SKM-1 treated with dmso at 0.1 percent for 144 hours (cell line): ENCODE measurements around the gene CTNNBIP1.
"Not testable (repeated sequence)": the region's sequence is repeated elsewhere in the genome, so short reads cannot be mapped to it uniquely, and the experiment has no call there.

Experiments
- DNase-seq: peaks from one replicate; lab custom pipeline; 2025; ENCODE audit not compliant: unreplicated experiment; lab: John Stamatoyannopoulos, UW

Gene CTNNBIP1, protein sequence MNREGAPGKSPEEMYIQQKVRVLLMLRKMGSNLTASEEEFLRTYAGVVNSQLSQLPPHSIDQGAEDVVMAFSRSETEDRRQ

DNA sequence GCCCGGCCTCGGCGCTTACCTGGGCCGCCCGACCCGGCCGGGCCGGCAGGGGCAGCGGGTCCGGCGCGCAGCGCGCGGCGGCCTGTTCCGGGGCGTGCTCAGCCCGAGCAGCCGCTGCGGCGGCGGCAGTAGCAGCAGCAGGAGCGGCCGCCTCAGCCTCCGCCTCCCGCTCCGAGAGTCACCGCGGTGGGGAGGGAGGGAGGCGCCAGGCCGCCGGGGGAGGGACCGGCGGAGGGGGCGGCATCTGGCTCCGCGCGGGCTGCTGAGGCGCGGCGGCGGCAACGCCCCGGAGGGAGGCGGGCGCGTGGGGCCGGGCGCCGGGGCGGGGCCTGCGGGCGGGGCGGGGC lies at the start of gene CTNNBIP1:
Gene CTNNBIP1, minus strand, starts transcription at position 194 of the 347 bp plus-strand sequence. CDS start 38,205 bp downstream, outside the sequence.
- DNase-seq = peak; percentile 97

DNA sequence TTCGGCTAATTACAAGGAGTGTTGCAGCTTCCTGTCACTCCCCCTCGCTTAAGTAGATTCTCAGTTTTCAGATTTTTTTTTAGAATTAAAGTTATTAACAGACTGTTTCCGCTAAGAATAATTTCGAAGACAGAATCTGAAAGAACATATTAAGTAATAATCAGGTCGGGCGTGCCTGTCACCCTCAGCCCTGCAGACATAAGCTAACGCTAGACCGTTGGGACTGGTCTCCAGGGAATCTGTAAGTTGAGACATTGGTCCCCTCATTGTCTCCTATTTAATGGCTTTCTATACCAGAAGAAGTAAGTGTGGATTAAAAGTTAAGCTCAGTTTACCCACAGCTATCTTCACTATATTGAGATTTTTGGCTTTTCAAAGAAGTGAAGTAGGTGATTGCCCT lies 47.7 kb upstream of the CTNNBIP1 start:
- no peak for DNase-seq

GRCh38 chr1:9946315-9946714 lies 36.2 kb upstream of the CTNNBIP1 start:
- no peak for DNase-seq

DNA sequence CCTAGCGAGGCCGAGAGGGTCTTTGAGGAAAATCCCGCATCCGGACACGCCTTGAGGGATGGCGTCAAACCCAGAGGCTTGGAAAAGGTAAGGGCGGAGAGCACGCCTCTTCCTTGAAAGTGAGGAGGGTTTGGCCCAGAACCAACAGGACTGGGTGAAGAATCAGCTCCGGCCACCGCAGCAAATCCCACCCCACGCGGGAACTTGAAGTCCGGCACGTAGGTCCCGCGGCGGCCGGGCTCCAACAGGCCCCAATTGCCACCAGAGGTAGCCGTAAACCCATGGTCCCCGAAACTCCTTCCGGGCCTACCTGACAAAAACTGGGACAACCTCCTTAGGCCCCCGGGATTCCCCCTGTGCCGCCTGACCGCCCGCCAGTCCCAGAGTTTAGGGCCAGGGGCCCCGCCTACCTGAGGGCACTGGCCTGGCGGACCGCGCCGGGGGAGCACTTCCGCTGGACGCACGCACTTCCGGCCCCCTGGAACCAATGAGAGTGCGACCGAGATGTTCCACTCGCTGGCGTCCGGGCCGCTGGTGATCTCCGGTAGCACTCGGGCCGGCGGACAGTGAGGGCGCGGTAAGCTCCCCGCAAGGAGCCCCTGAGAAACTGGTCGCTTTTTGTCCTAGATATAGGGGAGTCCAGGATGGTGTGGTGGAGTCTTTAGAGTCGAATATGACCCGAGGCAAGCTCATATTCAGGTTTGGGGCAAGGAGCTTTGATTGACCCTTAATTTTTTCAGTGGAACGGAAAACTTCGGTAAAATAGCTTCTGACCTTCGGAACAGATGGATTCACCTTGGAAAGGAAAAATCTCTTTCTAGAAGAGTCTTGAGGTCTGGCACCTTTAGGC lies 33.1 kb upstream of the CTNNBIP1 start, which contains the start of the genes LZIC and NMNAT1:
Gene LZIC, minus strand, starts transcription at position 453 of the 850 bp plus-strand sequence. CDS start 6,772 bp downstream, outside the sequence.
Gene NMNAT1, plus strand, starts transcription at position 537 of the 850 bp plus-strand sequence. CDS start 28,599 bp downstream, outside the sequence.
- peak; percentile 85 for DNase-seq

DNA sequence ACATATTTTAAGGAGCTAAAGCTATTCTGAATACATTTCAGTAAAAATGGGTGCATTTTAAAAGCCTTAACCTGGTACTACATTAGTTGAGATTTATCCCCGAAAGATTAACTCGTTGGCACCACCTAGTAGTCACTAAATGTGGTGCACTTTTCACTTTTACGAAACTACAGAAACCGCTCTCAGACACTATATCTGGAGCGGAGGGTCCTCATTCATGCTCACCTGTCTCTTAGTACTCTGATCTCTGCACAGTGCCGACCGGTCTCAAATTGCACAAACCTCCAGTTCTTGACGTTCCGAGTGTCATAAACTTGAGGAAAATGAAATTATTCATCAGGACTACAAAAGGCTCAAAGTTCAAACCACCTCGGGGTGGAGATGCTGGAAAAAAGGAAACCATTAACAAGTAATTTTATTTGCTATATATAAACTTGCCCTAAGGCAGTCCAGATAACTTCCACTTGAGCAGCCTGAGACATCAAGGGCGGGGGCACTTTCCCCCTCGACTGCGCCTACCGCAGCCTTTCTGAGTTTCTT lies 32.4 kb upstream of the CTNNBIP1 start:
- DNase-seq = peak; percentile 53

DNA sequence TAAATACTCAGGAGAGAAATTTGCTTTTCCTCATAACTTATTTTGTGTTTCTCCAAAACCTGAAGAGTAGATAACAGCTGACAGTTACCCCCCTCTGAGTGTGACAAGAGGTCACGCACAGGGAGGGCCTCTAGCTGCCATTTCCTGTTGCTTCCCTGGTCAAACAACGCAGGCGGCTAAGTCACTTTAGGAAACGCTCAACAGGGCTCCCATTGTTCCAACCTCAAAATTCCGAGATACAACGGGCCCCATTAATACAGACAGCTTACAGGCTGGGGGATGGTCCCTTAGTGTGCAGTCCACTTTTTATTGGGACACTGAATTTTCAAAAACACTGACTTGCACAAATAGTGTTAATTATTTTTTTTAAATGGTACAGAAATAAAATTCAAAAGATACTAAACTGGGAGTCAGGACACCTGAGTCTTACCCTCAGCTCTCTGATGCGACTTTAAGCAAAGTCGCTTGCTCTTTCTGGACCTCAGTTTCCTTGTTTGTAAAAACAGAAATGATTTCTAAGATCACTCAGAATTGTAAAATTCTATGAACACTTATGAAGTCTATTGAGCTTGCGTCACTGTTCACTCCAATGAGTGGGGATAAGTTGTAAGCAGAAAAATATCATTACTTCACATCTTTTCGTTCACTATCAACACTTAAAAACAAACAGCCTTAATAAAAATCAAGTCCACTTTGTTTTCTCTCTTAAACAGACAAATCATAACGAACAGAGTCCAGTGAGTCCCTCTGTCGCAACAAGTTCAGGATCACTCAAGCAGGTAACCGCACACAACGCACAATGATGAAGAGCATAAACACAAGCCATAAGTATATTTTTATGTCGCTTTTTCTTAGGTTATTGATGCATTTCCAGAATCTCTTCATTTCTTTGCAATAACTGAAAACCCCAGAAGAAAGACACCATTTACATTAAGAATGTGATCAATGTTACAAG lies 19.6 kb upstream of the CTNNBIP1 start:
- no peak for DNase-seq

GRCh38 chr1:9927259-9927658 lies 17.2 kb upstream of the CTNNBIP1 start:
- DNase-seq = no peak

- DNase-seq = no peak
Measured at GRCh38 chr1:9922342-9922741, 12.3 kb upstream of the CTNNBIP1 start.

GRCh38 chr1:9920606-9921005 lies 10.5 kb upstream of the CTNNBIP1 start:
- DNase-seq = no peak

GRCh38 chr1:9917901-9918300 lies 7.8 kb upstream of the CTNNBIP1 start:
- DNase-seq = no peak

DNA sequence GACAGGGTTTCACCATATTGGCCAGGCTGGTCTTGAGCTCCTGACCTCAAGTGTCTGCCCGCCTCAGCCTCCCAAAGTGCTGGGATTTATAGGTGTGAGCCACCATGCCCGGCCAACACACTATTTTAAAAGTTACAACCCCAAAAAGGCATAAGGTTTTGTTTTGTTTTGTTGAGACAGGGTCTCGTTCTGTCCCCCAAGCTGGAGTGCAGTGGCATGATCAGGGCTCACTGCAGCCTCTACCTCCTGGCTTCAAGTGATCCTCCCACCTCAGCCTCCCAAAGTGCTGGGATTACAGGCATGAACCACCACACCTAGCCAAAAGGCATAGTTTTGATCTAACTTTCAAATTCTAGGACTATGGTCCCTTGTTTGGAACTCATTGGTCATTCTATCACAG lies 7.4 kb upstream of the CTNNBIP1 start:
- DNase-seq = not testable (repeated sequence)

GRCh38 chr1:9916452-9916851 lies 6.4 kb upstream of the CTNNBIP1 start:
- DNase-seq = no peak

GRCh38 chr1:9914610-9914937 lies 4.5 kb upstream of the CTNNBIP1 start:
- DNase-seq = no peak

GRCh38 chr1:9912264-9912936 lies 2.3 kb upstream of the CTNNBIP1 start:
- DNase-seq = no peak

GRCh38 chr1:9910423-9911178 lies 532 bp upstream of the CTNNBIP1 start:
- DNase-seq = peak; percentile 97

DNA sequence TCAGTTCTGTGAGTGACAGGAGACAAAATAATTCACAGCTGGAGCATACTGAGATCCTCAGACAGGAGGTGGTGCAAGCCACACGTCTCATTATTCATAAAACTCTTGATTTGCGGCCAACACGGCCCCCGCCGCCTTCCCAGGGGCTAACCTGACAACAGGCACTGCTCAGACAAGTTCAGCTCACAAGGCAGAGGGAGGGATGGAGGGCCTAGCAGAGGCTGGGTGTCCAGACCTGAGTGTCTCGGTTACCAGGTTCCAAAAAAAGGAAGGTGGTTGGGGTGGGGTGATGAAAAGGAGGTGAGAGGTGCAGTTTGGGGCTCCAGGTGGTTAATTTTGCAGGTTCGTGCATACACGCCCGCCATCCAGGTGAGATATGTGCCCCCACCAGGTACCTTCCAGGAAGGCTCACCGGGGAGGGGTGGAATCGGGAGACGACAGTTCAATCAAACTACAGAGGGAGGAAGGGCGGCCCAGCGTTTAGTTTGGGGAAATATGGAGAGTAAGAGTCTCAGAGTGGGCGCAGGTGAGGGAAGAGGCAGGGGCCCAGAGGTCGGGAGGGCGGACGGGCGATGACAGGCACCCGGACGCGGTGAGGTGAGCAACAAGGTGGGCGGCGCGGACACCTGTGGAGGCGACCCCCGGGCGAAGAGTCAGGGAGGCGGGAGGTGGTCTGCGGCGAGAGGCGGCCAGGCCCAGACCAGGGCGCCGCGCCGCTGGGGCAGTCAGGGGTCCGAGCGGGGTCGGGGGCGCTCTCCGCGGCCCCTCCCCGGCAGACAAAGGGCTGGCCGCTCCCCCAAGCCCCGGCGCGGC lies 629 bp downstream of the CTNNBIP1 start:
- DNase-seq = no peak

DNA sequence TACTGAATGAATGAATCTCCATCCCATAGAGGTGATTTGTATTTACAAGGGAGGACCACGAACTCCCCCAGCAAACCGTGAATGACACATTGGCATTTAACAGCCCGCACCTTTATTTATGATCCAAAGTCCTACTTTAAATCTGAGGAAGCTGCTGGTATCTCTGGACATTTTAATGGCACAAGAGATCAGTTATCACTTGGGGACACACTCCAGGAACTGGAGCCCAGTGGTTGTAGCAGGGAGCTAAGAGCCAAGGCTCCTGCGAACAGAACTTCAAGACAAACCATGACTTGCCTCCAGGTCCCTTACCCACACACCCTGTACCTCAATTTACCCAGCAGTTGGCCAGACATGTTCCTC lies 1.2 kb downstream of the CTNNBIP1 start:
- DNase-seq = no peak

DNA sequence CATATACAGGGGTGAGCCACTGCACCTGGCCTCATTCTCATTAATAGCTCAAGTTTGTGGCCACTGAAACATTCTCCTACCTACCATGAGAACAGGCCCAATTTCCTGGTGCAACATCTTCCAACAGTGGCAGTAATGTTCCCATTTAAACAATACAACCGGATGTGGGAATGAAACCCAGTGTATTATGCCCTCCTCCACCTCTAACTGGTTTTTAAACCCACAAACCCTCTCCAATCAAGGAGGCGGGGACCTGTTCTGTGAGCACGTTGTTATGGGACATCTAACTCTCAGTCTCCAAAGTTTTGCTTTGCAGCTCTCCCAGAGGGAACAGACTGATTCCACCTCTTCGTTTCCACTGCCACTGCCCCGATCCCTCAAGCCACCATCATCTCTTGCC lies 2.6 kb downstream of the CTNNBIP1 start:
- DNase-seq = no peak

DNA sequence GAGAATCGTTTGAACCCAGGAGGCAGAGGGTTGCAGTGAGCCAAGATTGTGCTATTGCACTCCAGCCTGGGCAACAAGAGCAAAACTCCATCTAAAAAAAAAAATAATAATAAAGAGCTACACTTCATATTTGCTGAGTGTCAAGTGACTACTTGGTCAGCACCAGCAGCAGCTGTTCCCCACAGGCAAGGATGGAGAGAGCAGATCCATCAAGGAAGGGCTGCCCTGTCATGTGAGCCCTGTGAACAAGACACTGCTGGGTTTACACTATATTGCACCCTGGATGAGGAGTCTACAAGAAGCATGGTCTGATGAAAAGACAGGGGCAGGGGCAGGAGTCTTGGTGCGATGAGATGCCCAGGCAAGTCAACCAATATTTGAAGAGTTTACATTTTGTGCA lies 3.6 kb downstream of the CTNNBIP1 start:
- no peak for DNase-seq
